Measurements from ENCODE around the gene OR2K2. TPM values are rescaled to one million over a fixed set of nuclear protein-coding genes. Genes with fewer than 3 reads are reported as not detected.

OR2K2 gene
- total and polyA plus RNA-seq, 10 of the 15 experiments (the other 5 are each of a cell fraction or from before 2014, with no cell fraction given) = 0.12 TPM; not detected in 9

DNA sequence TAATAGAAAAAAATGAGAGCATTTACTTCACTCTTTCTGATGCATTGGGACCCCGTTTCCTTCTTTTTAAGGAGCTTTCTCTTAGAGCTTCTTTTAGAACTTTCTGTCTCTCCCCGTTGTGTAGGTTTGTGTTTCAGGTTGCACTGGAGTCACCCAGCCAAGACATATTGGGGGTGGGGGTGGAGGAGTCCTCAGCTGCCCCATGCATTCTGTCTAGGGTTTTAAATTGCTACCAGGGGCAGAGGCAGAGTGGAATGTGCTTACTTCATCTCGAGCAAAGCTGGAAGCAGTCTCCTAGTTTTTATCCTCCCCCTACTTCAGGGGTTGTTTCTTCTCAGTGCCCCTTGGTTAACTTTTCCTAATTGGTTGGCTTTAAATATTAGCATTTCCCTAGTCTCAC is 9.4 kb downstream of the OR2K2 start:
- Histone ChIP-seq H3K27ac (ENCODE audit: control insufficient read depth, insufficient read depth) (no peak overlapping the region), H4K20me1 (ENCODE audit: control insufficient read depth, insufficient read depth) (no peaks in the 10 kb centered on the region), H3K79me2 (ENCODE audit: control insufficient read depth, insufficient read depth, low read length) (no peaks in the 10 kb centered on the region), H2AFZ (ENCODE audit: control insufficient read depth, low read depth, low read length) (no peak overlapping the region), H3K4me1 (ENCODE audit: control insufficient read depth, insufficient read depth, low read length) (no peaks in the 10 kb centered on the region), H3K27me3 (replicated peaks in 1 of 2; ENCODE audit: control insufficient read depth in 2 of 2, insufficient read depth in 2 of 2, low read length in 1 of 2) (no peaks in the 10 kb centered on the region), H3K9ac (ENCODE audit: control insufficient read depth, insufficient read depth, low read length) (no peak overlapping the region), H3K9me3 (replicated peaks; ENCODE audit: control insufficient read depth, insufficient read depth, low read length) (no peaks in the 10 kb centered on the region; the same call in 2 of the 3 replicates), H3K4me2 (ENCODE audit: control insufficient read depth, insufficient read depth) (no peak overlapping the region), H3K4me3 (no peak overlapping the region), H3K36me3 (ENCODE audit: control insufficient read depth in 2 of 2, insufficient read depth in 2 of 2, low read length in 1 of 2) (no peaks in the 10 kb centered on the region)
- DNase-seq (ENCODE audit: low read depth, low spot score) (no peak), ATAC-seq (no peak), FAIRE-seq (no peak)
- CTCF ChIA-PET = no interaction called here
- BruUV-seq (replicated peaks) = no TSS peak
- in situ Hi-C loops (cut with MboI) = loop anchor here (25.0 kb wide), 1 partner anchor 1133 kb away; no protein-coding TSS in a partner anchor
- SMC1A ChIA-PET (ENCODE audit: uncharacterized antibody, unreplicated experiment) = interaction anchor here (1.3 kb wide), 1 partner anchor 697 kb away, joined by 4 read pairs; no protein-coding TSS in a partner anchor
- POLR2A ChIA-PET = no interaction called here
- 5% methylated on average over 3 of the region's 3 CpGs for WGBS (ENCODE audit: insufficient coverage, insufficient replicate concordance, low lambda C conversion rate, missing lambda C conversion rate)
- RAD21 ChIA-PET (ENCODE audit: unreplicated experiment) = no interaction called here
- TF ChIP-seq, protein P1, sequence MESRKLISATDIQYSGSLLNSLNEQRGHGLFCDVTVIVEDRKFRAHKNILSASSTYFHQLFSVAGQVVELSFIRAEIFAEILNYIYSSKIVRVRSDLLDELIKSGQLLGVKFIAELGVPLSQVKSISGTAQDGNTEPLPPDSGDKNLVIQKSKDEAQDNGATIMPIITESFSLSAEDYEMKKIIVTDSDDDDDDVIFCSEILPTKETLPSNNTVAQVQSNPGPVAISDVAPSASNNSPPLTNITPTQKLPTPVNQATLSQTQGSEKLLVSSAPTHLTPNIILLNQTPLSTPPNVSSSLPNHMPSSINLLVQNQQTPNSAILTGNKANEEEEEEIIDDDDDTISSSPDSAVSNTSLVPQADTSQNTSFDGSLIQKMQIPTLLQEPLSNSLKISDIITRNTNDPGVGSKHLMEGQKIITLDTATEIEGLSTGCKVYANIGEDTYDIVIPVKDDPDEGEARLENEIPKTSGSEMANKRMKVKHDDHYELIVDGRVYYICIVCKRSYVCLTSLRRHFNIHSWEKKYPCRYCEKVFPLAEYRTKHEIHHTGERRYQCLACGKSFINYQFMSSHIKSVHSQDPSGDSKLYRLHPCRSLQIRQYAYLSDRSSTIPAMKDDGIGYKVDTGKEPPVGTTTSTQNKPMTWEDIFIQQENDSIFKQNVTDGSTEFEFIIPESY (IDR thresholded peaks at IDR 0.05) = no peak
- TF ChIP-seq TARDBP (IDR thresholded peaks at IDR 0.05; ENCODE audit: borderline replicate concordance) (no peak), STAT3 (IDR thresholded peaks at IDR 0.05; ENCODE audit: low read depth, low read length) (no peak), MXI1 (IDR thresholded peaks at IDR 0.05; ENCODE audit: low read depth, low read length) (no peak), GATAD2B (conservative IDR thresholded peaks at IDR 0.05; ENCODE audit: low read depth) (no peak), IKZF2 (IDR thresholded peaks at IDR 0.05) (no peak), SP1 (IDR thresholded peaks at IDR 0.05; ENCODE audit: low read depth, low read length) (no peak)
- intact Hi-C loops (cut with micrococcal nuclease; ENCODE audit: unreplicated experiment) = no loop called here
